Stomach (tissue), 9 donors: ENCODE measurements around the gene GIMAP5. TPM values are rescaled to one million over a fixed set of nuclear protein-coding genes. Genes with fewer than 3 reads are reported as not detected.

ENCODE experiments used
- DNase-seq, 2 donors: peaks; one replicate each; pipeline versions ENCODE4 v3.0.0 to v3.0.0-alpha.2; 2013 to 2019
- H3K27ac ChIP-seq, 5 donors: fragments of 200-600 bp in 4 of 5; sonication (generic) in 4 of 5; one replicate each; pipeline ENCODE4 v1.5.1; 2013 to 2019; ENCODE audit warnings: mild to moderate bottlenecking in 1 of 5, moderate library complexity in 1 of 5
- H3K27me3 ChIP-seq, 3 donors: fragments of 200-600 bp; sonication (generic); one replicate each; pipeline ENCODE4 v1.5.1; 2017 to 2019; ENCODE audit warnings: mixed run types in 1 of 3
- H3K36me3 ChIP-seq, 4 donors: fragments of 200-600 bp; sonication (generic); 1 replicate in 3 of 4; 2 replicates in 1 of 4; pipeline ENCODE4 v1.5.1; 2016 to 2019
- H3K4me1 ChIP-seq, 4 donors: fragments of 200-600 bp; sonication (generic); one replicate each; pipeline ENCODE4 v1.5.1; 2016 to 2019
- H3K4me3 ChIP-seq, 4 donors: fragments of 200-600 bp; sonication (generic) in 3 of 4; one replicate each; pipeline ENCODE4 v1.5.1; 2016 to 2019; ENCODE audit warnings: mild to moderate bottlenecking in 1 of 4
- H3K9me3 ChIP-seq, 4 donors: fragments of 200-600 bp; sonication (generic); one replicate each; pipeline ENCODE4 v1.5.1; 2016 to 2019
- CTCF ChIP-seq, 7 experiments: fragments of 450-650 bp in 4 of 7; fragments of 200-600 bp in 3 of 7; sonication (generic) in 3 of 7; IDR thresholded peaks; one replicate each; pipeline ENCODE4 v1.5.1; 2016 to 2019; ENCODE audit warnings: antibody characterized with exemption in 7 of 7, control low read depth in 2 of 7, mild to moderate bottlenecking in 1 of 7
- EP300 ChIP-seq: sonication (generic); formaldehyde crosslinking; IDR thresholded peaks from one replicate; pipeline ENCODE4 v1.6.1; 2017; ENCODE audit warnings: antibody characterized with exemption
- POLR2A ChIP-seq, 4 donors: fragments of 450-650 bp; IDR thresholded peaks; one replicate each; pipeline ENCODE4 v1.6.1; 2016; ENCODE audit warnings: antibody characterized with exemption in 4 of 4, control low read depth in 2 of 4, mild to moderate bottlenecking in 1 of 4, moderate library complexity in 1 of 4
- POLR2AphosphoS5 ChIP-seq, 3 donors: sonication (generic); formaldehyde crosslinking; IDR thresholded peaks; one replicate each; pipeline ENCODE4 v1.6.1; 2016; ENCODE audit warnings: antibody characterized with exemption in 3 of 3
- WGBS, 5 donors: extraction: QIAGEN DNeasy Blood & Tissue Kit in 3 of 5; methylation state at CpG; one replicate each; pipeline versions ENCODE4 v1.1.5 to v1.1.7; 2013 to 2018; 5-methylcytosine and 5-hydroxymethylcytosine counted together
- intact Hi-C: fragments of 100-400 bp; cut with DNase I; formaldehyde crosslinking; loops from one replicate; pipeline ENCODE4 v1.15.1; 2023; ENCODE audit warnings: low total_unique reads
- polyA plus RNA-seq, 3 donors: library from polyadenylated mRNA; stranded (reverse); fragments of 200-250 nt; gene quantifications; one replicate each; pipeline ENCODE4 v1.2.3, GENCODE V29; 2013
- total RNA-seq, 5 donors: library from RNA; depleted of rRNA; stranded (reverse); fragments of >200 nt; gene quantifications; one replicate each; pipeline versions ENCODE4 v1.1.0 to v1.2.3, GENCODE V29; 2014 to 2016
- donor health status: healthy with polysubstance abuse.
- donor health status: Bipolar disorder and iron deficiency.
- donor health status: healthy.

Gene GIMAP5
- total and polyA plus RNA-seq, 8 donors: 7.0 to 25.2 (median 17.5) TPM

GRCh38 chr7:150735596-150736358, 1.4 kb upstream of the GIMAP5 start:
- no peaks in the 10 kb centered on the region for H3K9me3 ChIP-seq
- intact Hi-C loops: no loop called here
- 35 to 67% (median 51%) methylated on average over 3 of the region's 3 CpGs for WGBS, 5 donors
- H3K27me3 ChIP-seq: peaks cover 0 to 5% (median 0%) of the 10 kb centered on the region in 3 donors
- H3K4me1 ChIP-seq: peaks cover 0 to 8% (median 0%) of the 10 kb centered on the region in 4 donors
- H3K27ac ChIP-seq: peak overlapping the region in 3 of 5 donors; percentile 19 to 80 (median 74)
- TF ChIP-seq EP300: no peak
- TF ChIP-seq POLR2A (IDR thresholded peaks at IDR 0.05): no peak
- no peak for TF ChIP-seq POLR2AphosphoS5 (IDR thresholded peaks at IDR 0.05)
- TF ChIP-seq CTCF (IDR thresholded peaks at IDR 0.05): no peak
- no peak overlapping the region for H3K4me3 ChIP-seq
- no peaks in the 10 kb centered on the region for H3K36me3 ChIP-seq
- DNase-seq: no peak

- H3K9me3 ChIP-seq: no peaks in the 10 kb centered on the region
- WGBS, 5 donors: 47 to 51% (median 50%) methylated on average over 4 of the region's 4 CpGs
- peak overlapping the region; percentile 50 to 80 (median 74) for H3K27ac ChIP-seq
- peak overlapping the region; percentile 35 to 52 (median 47) for H3K4me3 ChIP-seq
- TF ChIP-seq CTCF (IDR thresholded peaks at IDR 0.05) (no peak), POLR2AphosphoS5 (IDR thresholded peaks at IDR 0.05) (no peak), EP300 (no peak), POLR2A (IDR thresholded peaks at IDR 0.05) (no peak)
- H3K36me3 ChIP-seq: peaks cover 0 to 6% (median 2%) of the 10 kb centered on the region in 4 donors
- no peak for DNase-seq
- intact Hi-C loops: no loop called here
- peaks cover 0 to 5% (median 0%) of the 10 kb centered on the region in 3 donors for H3K27me3 ChIP-seq
- H3K4me1 ChIP-seq: peaks cover 0 to 8% (median 4%) of the 10 kb centered on the region in 4 donors
Observed at GRCh38 chr7:150736864-150737263, 354 bp upstream of the GIMAP5 start.

- Histone ChIP-seq H3K9me3 (no peaks in the 10 kb centered on the region), H3K4me3 (peak overlapping the region; percentile 35 to 52 (median 47)), H3K4me1 (peaks cover 0 to 16% (median 6%) of the 10 kb centered on the region in 4 donors), H3K36me3 (peaks cover 0 to 16% (median 8%) of the 10 kb centered on the region in 4 donors), H3K27ac (peak overlapping the region; percentile 65 to 80 (median 74)), H3K27me3 (peaks cover 0 to 5% (median 0%) of the 10 kb centered on the region in 3 donors)
- 56 to 71% (median 69%) methylated on average over 5 of the region's 5 CpGs for WGBS, 5 donors
- intact Hi-C loops: no loop called here
- no peak for TF ChIP-seq POLR2AphosphoS5 (IDR thresholded peaks at IDR 0.05)
- TF ChIP-seq EP300: no peak
- TF ChIP-seq POLR2A (IDR thresholded peaks at IDR 0.05): no peak
- TF ChIP-seq CTCF (IDR thresholded peaks at IDR 0.05): no peak
- DNase-seq: no peak
Observed at GRCh38 chr7:150738092-150738491, 874 bp downstream of the GIMAP5 start.

- H3K27me3 ChIP-seq: peaks cover 0 to 5% (median 0%) of the 10 kb centered on the region in 3 donors
- DNase-seq: no peak
- peak in 2 of 3 donors; percentile 20 to 47 for TF ChIP-seq POLR2AphosphoS5 (IDR thresholded peaks at IDR 0.05)
- TF ChIP-seq POLR2A (IDR thresholded peaks at IDR 0.05): no peak
- intact Hi-C loops: no loop called here
- H3K4me3 ChIP-seq: peak overlapping the region; percentile 35 to 52 (median 47)
- H3K36me3 ChIP-seq: peaks cover 0 to 21% (median 8%) of the 10 kb centered on the region in 4 donors
- peaks cover 4 to 21% (median 8%) of the 10 kb centered on the region in 4 donors for H3K4me1 ChIP-seq
- 47 to 66% (median 63%) methylated on average over 5 of the region's 5 CpGs for WGBS, 5 donors
- no peaks in the 10 kb centered on the region for H3K9me3 ChIP-seq
- peak overlapping the region in 4 of 5 donors; percentile 71 to 80 (median 76) for H3K27ac ChIP-seq
Observed at GRCh38 chr7:150738591-150739001, 1.4 kb downstream of the GIMAP5 start.
